GM12878 (cell line): Measurements from ENCODE around the gene SHISA9. TPM values are rescaled to one million over a fixed set of nuclear protein-coding genes. Genes with fewer than 3 reads are reported as not detected.

Experiments used
- ATAC-seq: fragments of 200-7000 bp; cut with Tn5 transposase; 3 replicates; pipeline ENCODE4 v1.9.1; 2020; ENCODE audit warnings: mild to moderate bottlenecking, moderate library complexity
- BruUV-seq: library from RNA; stranded (reverse); fragments of 400-500 nt; replicated peaks from 2 replicates; lab custom pipeline; 2021; lab: Mats Ljungman, UMichigan
- CTCF ChIA-PET: fragments of 300-600 bp; sonication (Branson Sonifier 250); formaldehyde crosslinking; extraction: SDS; loops from one replicate; lab custom pipeline; 2021; ENCODE audit warnings: inconsistent platforms; lab: Yijun Ruan, JAX
- POLR2A ChIA-PET: fragments of 350-600 bp; formaldehyde crosslinking; extraction: SDS; loops from one replicate; lab custom pipeline; 2021; ENCODE audit warnings: inconsistent platforms; lab: Charles Lee
- RAD21 ChIA-PET: fragments of 300-600 bp; sonication (Branson Sonifier 250); formaldehyde crosslinking; loops from one replicate; lab custom pipeline; 2023; ENCODE audit warnings: antibody characterized with exemption; ENCODE audit not compliant: unreplicated experiment; lab: Charles Lee
- SMC1A ChIA-PET: fragments of 300-600 bp; sonication (Branson Sonifier 250); formaldehyde crosslinking; loops from one replicate; lab custom pipeline; 2023; ENCODE audit not compliant: unreplicated experiment, uncharacterized antibody; lab: Charles Lee
- DNase-seq: peaks from one replicate; pipeline ENCODE4 v3.0.0-alpha.2; 2011; ENCODE audit warnings: low read depth, low spot score
- FAIRE-seq: peaks from 3 replicates; lab custom pipeline; 2011; peaks lifted over from hg19 to GRCh38; lab: Jason Lieb, UNC
- H2AFZ ChIP-seq: 2 replicates; pipeline ENCODE4 v1.6.0; 2011; ENCODE audit warnings: low read depth, low read length, control low read depth; ENCODE audit not compliant: control insufficient read depth
- H3K27ac ChIP-seq: 2 replicates; pipeline ENCODE4 v1.5.1; 2011; ENCODE audit warnings: control low read depth; ENCODE audit not compliant: control insufficient read depth, insufficient read depth
- H3K27me3 ChIP-seq, 2 experiments: replicated peaks in 1 of 2; 2 replicates each; pipeline versions ENCODE4 v1.6.0 to v1.6.1; 2011; ENCODE audit warnings: low read length in 1 of 2; ENCODE audit not compliant: control insufficient read depth in 2 of 2, insufficient read depth in 2 of 2
- H3K36me3 ChIP-seq, 2 experiments: 2 replicates each; pipeline ENCODE4 v1.5.1; 2011; ENCODE audit warnings: low read length in 1 of 2; ENCODE audit not compliant: control insufficient read depth in 2 of 2, insufficient read depth in 2 of 2
- H3K4me1 ChIP-seq: 2 replicates; pipeline ENCODE4 v1.6.1; 2011; ENCODE audit warnings: mild to moderate bottlenecking, low read length, moderate library complexity, mixed read lengths; ENCODE audit not compliant: control insufficient read depth, insufficient read depth
- H3K4me2 ChIP-seq: 2 replicates; pipeline ENCODE4 v1.6.0; 2011; ENCODE audit warnings: control low read depth; ENCODE audit not compliant: control insufficient read depth, insufficient read depth
- H3K4me3 ChIP-seq: fragments of 200-600 bp; sonication (generic); 2 replicates; pipeline ENCODE4 v1.5.1; 2016
- H3K79me2 ChIP-seq: 2 replicates; pipeline ENCODE4 v1.6.0; 2011; ENCODE audit warnings: low read length; ENCODE audit not compliant: control insufficient read depth, insufficient read depth
- H3K9ac ChIP-seq: 2 replicates; pipeline ENCODE4 v1.8.0; 2011; ENCODE audit warnings: low read length, control low read depth, mixed read lengths; ENCODE audit not compliant: control insufficient read depth, insufficient read depth
- H3K9me3 ChIP-seq: replicated peaks from 3 replicates; pipeline ENCODE4 v1.5.1; 2011; ENCODE audit warnings: mild to moderate bottlenecking, low read length; ENCODE audit not compliant: control insufficient read depth, insufficient read depth
- H4K20me1 ChIP-seq: 2 replicates; pipeline ENCODE4 v1.6.0; 2011; ENCODE audit not compliant: control insufficient read depth, insufficient read depth
- ASH2L ChIP-seq: fragments of 300-600, 200-600 bp; sonication (generic); IDR thresholded peaks from 2 replicates; pipeline ENCODE4 v1.6.1; 2017; ENCODE audit warnings: low read depth, mild to moderate bottlenecking, borderline replicate concordance
- BACH1 ChIP-seq: fragments of 450-650 bp; IDR thresholded peaks from 2 replicates; pipeline ENCODE4 v1.6.1; 2017; ENCODE audit warnings: mild to moderate bottlenecking, borderline replicate concordance
- CTCF ChIP-seq, 3 experiments: IDR thresholded peaks in 2 of 3; conservative IDR thresholded peaks in 1 of 3; 2 replicates each; pipeline ENCODE4 v1.5.1; 2011; ENCODE audit warnings: low read depth in 3 of 3, low read length in 3 of 3, mild to moderate bottlenecking in 3 of 3, control low read depth in 2 of 3, moderate library complexity in 2 of 3, inconsistent platforms in 1 of 3, mixed read lengths in 1 of 3; ENCODE audit not compliant: control insufficient read depth in 2 of 3, insufficient read depth in 1 of 3; ENCODE audit errors: extremely low read depth in 1 of 3
- HCFC1 ChIP-seq: fragments of 150-350 bp; IDR thresholded peaks from 2 replicates; pipeline ENCODE4 v1.6.1; 2014; ENCODE audit warnings: low read length
- IKZF1 ChIP-seq: fragments of 450-650 bp; conservative IDR thresholded peaks from 2 replicates; pipeline ENCODE4 v1.6.1; 2017; ENCODE audit warnings: antibody characterized with exemption, mild to moderate bottlenecking
- JUNB ChIP-seq: IDR thresholded peaks from 2 replicates; pipeline ENCODE4 v1.6.1; 2016; ENCODE audit warnings: antibody characterized with exemption, mild to moderate bottlenecking
- LARP7 ChIP-seq: fragments of 450-650 bp; IDR thresholded peaks from 2 replicates; pipeline ENCODE4 v1.6.1; 2017; ENCODE audit warnings: mild to moderate bottlenecking
- MEF2B ChIP-seq: fragments of 450-650 bp; IDR thresholded peaks from 2 replicates; pipeline ENCODE4 v1.6.1; 2018; ENCODE audit warnings: mild to moderate bottlenecking, moderate library complexity; ENCODE audit not compliant: partially characterized antibody, poor library complexity, severe bottlenecking
- MTA2 ChIP-seq: fragments of 450-650 bp; IDR thresholded peaks from 2 replicates; pipeline ENCODE4 v1.6.1; 2016; ENCODE audit warnings: low read depth, mild to moderate bottlenecking, moderate library complexity
- NBN ChIP-seq: fragments of 450-650 bp; IDR thresholded peaks from 2 replicates; pipeline ENCODE4 v1.6.1; 2016
- RAD21 ChIP-seq: IDR thresholded peaks from 2 replicates; pipeline ENCODE4 v1.6.1; 2011; ENCODE audit warnings: mild to moderate bottlenecking, low read depth, low read length, moderate library complexity; ENCODE audit not compliant: insufficient read depth
- ZBTB11 ChIP-seq: fragments of 450-650 bp; formaldehyde crosslinking; IDR thresholded peaks from 2 replicates; pipeline ENCODE4 v1.5.0; 2022; ENCODE audit warnings: mild to moderate bottlenecking, missing genetic modification characterization
- ZBTB33 ChIP-seq: fragments of 450-650 bp; IDR thresholded peaks from 2 replicates; pipeline ENCODE4 v1.6.1; 2017; ENCODE audit warnings: mild to moderate bottlenecking
- WGBS: methylation state at CpG from one replicate; pipeline ENCODE4 v1.1.6; 2016; ENCODE audit warnings: low lambda C conversion rate; ENCODE audit not compliant: insufficient replicate concordance, insufficient coverage; ENCODE audit errors: missing lambda C conversion rate; 5-methylcytosine and 5-hydroxymethylcytosine counted together
- in situ Hi-C: fragments of 300-500 bp; cut with MboI; formaldehyde crosslinking; loops from 9 replicates; pipeline ENCODE4 v1.14.3; 2018; ENCODE audit warnings: mixed read lengths
- intact Hi-C: fragments of 100-400 bp; cut with micrococcal nuclease; formaldehyde crosslinking; loops from one replicate; pipeline ENCODE4 v1.14.2; 2022; ENCODE audit not compliant: unreplicated experiment
- polyA plus RNA-seq, 11 experiments: library from polyadenylated mRNA; depleted of rRNA in 4 of 11; unstranded in 6 of 11; stranded (reverse) in 5 of 11; fragments of >200 nt; fragmentation: Nextera tagmentation in 4 of 11; fragmentation: Illumina TruSeq in 1 of 11; extraction: Ambion mirVana in 4 of 11; extraction: Trizol in 1 of 11; gene quantifications; 1 replicate in 1 of 11; 2 replicates in 10 of 11; pipeline versions ENCODE4 v1.2.1 to v1.2.3, GENCODE V29; 2011 to 2016; ENCODE audit warnings: inconsistent platforms in 2 of 11, missing spikeins in 2 of 11, low read depth in 1 of 11
- total RNA-seq, 4 experiments: library from RNA; depleted of rRNA in 3 of 4; stranded (reverse); fragments of >200 nt in 3 of 4; fragmentation: Illumina TruSeq in 1 of 4; extraction: Trizol in 1 of 4; gene quantifications; 2 replicates each; pipeline versions ENCODE4 v1.2.1 to v1.2.3, GENCODE V29; 2013 to 2021

SHISA9 gene
- total and polyA plus RNA-seq, 10 of the 15 experiments (the other 5 are each of a cell fraction or from before 2014, with no cell fraction given): 0.03 to 25.5 (median 0.07) TPM

GRCh38 chr16:12907670-12908233 is 6.4 kb downstream of the SHISA9 start:
- ATAC-seq (peak; percentile 71), DNase-seq (no peak), FAIRE-seq (no peak)
- Histone ChIP-seq H3K4me1 (no peaks in the 10 kb centered on the region), H3K36me3 (no peaks in the 10 kb centered on the region), H3K4me3 (no peak overlapping the region), H3K27ac (no peak overlapping the region), H3K4me2 (no peak overlapping the region), H2AFZ (no peak overlapping the region), H3K9me3 (no peaks in the 10 kb centered on the region), H4K20me1 (no peaks in the 10 kb centered on the region), H3K9ac (no peak overlapping the region), H3K27me3 (peaks cover 5 to 13% of the 10 kb centered on the region in 2 experiments), H3K79me2 (no peaks in the 10 kb centered on the region)
- WGBS: 34% methylated on average over 5 of the region's 5 CpGs
- in situ Hi-C loops: no loop called here
- POLR2A ChIA-PET: no interaction called here
- intact Hi-C loops: no loop called here
- BruUV-seq: no TSS peak
- SMC1A ChIA-PET: interaction anchor here (0.6 to 3.0 kb wide), 12 partner anchors 9 to 545 kb away, joined by 3 to 17 read pairs (median 5); no protein-coding TSS in a partner anchor
- CTCF ChIA-PET: interaction anchor here (0.7 to 3.0 kb wide), 10 partner anchors 9 to 966 kb away, joined by 3 to 24 read pairs (median 4); no protein-coding TSS in a partner anchor
- RAD21 ChIA-PET: interaction anchor here (0.6 to 2.3 kb wide), 5 partner anchors 205 to 812 kb away, joined by 3 to 12 read pairs (median 4); no protein-coding TSS in a partner anchor
- TF ChIP-seq ZBTB33: no peak
- no peak for TF ChIP-seq ASH2L
- no peak for TF ChIP-seq MEF2B
- no peak for TF ChIP-seq ZBTB11 (CRISPR knock-in tag)
- TF ChIP-seq IKZF1: no peak
- TF ChIP-seq RAD21: peak; percentile 32
- TF ChIP-seq CTCF (IDR thresholded peaks at IDR 0.05 in 2 of 3, conservative IDR thresholded peaks at IDR 0.05 in 1 of 3; ENCODE audit: control insufficient read depth in 2 of 3, extremely low read depth in 1 of 3, insufficient read depth in 1 of 3, low read depth in 3 of 3, low read length in 3 of 3): peak; percentile 28 to 41 (median 30); a peak in 4 of 6 replicates
- TF ChIP-seq JUNB: no peak
- TF ChIP-seq BACH1: no peak
- no peak for TF ChIP-seq NBN
- no peak for TF ChIP-seq LARP7
- no peak for TF ChIP-seq HCFC1
- no peak for TF ChIP-seq MTA2
